ENCODE measurements around the gene WDR74.
"Not testable (repeated sequence)": the region's sequence is repeated elsewhere in the genome, so short reads cannot be mapped to it uniquely, and the experiment has no call there.

The WDR74 gene

GRCh38 chr11:62839050-62839945 lies at the start of gene WDR74:
TSS of gene WDR74 (minus strand) at chr11:62839590. CDS start at chr11:62839570, 20 bp downstream.
- DNase-seq (ENCODE audit: low spot score): peak; percentile 95

GRCh38 chr11:62889126-62889483 lies 49.7 kb upstream of the WDR74 start:
- no peak for DNase-seq (ENCODE audit: low spot score)

DNA sequence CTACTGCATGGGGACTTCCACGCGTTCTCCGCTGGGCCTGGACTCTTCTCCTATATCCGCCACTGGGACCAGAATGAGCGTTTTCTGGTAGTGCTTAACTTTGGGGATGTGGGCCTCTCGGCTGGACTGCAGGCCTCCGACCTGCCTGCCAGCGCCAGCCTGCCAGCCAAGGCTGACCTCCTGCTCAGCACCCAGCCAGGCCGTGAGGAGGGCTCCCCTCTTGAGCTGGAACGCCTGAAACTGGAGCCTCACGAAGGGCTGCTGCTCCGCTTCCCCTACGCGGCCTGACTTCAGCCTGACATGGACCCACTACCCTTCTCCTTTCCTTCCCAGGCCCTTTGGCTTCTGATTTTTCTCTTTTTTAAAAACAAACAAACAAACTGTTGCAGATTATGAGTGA lies 49.0 kb upstream of the WDR74 start:
- no peak for DNase-seq (ENCODE audit: low spot score)

DNA sequence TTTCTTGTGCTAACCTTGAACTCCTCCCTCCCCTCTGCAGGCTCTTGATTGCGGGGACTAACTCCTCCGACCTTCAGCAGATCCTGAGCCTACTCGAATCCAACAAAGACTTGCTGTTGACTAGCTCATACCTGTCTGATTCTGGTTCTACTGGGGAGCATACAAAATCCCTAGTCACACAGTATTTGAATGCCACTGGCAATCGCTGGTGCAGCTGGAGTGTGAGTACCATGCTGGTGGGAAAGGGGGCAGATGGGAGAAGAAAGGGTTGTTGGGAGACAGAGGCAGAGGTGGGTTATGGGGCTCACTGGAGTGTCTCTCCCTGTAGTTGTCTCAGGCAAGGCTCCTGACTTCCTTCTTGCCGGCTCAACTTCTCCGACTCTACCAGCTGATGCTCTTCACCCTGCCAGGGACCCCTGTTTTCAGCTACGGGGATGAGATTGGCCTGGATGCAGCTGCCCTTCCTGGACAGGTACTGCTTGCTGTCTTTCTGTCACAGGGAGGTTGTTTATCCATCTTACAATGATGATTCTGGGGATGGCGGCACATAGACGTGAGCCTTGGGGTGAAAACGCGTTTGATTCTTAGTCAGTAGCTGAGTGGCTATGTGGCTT lies 45.9 kb upstream of the WDR74 start:
- DNase-seq (ENCODE audit: low spot score): no peak

DNA sequence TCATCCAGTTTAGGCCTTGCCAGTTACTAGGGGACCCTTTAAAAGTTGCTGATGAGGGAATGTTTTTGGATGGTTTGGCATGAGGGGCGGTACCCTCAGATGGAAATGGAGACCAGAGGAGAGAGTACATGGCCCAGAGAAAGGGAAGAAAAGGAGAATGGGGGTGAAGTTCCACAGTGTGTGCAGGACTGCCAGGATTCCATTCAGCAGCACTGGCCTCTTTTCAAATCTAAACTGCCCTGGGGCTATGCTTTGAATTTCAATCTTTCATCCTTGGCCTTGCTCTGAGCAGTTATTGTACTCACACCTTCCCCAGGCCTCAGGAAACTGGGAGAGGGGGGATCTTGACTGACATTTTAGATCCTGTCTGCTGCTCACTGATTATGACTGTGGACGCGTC lies 44.3 kb upstream of the WDR74 start:
- no peak for DNase-seq (ENCODE audit: low spot score)

- DNase-seq (ENCODE audit: low spot score): no peak
Measured at GRCh38 chr11:62882788-62883501, 43.6 kb upstream of the WDR74 start.

DNA sequence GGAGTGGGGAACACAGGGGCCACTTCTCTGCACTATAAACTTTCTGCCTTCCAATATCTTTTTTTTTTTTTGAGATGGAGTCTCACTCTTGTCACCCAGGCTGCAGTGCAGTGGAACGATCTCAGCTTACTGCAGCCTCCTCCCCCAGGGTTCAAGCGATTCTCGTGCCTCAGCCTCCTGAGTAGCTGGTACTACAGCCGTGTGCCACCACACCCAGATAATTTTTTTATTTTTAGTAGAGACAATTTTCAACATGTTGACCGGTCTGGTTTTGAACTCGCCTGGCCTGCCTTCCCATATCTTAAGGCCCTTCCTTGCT lies 43.0 kb upstream of the WDR74 start:
- DNase-seq (ENCODE audit: low spot score): no peak

GRCh38 chr11:62881579-62882430 lies 42.4 kb upstream of the WDR74 start:
- DNase-seq (ENCODE audit: low spot score): peak; percentile 98

- peak; percentile 91 for DNase-seq (ENCODE audit: low spot score)
Measured at GRCh38 chr11:62880803-62881578, 41.6 kb upstream of the WDR74 start, which contains the start of gene SLC3A2. TSS of gene SLC3A2 (plus strand) at chr11:62880896. CDS start at chr11:62881024, 128 bp downstream.

GRCh38 chr11:62880231-62880802 lies 40.9 kb upstream of the WDR74 start:
- peak; percentile 96 for DNase-seq (ENCODE audit: low spot score)

GRCh38 chr11:62879235-62879978 lies 40.0 kb upstream of the WDR74 start:
- DNase-seq (ENCODE audit: low spot score): no peak

GRCh38 chr11:62876712-62877111 lies 37.3 kb upstream of the WDR74 start:
- no peak for DNase-seq (ENCODE audit: low spot score)

- DNase-seq (ENCODE audit: low spot score): no peak
Measured at GRCh38 chr11:62875698-62876478, 36.5 kb upstream of the WDR74 start.

DNA sequence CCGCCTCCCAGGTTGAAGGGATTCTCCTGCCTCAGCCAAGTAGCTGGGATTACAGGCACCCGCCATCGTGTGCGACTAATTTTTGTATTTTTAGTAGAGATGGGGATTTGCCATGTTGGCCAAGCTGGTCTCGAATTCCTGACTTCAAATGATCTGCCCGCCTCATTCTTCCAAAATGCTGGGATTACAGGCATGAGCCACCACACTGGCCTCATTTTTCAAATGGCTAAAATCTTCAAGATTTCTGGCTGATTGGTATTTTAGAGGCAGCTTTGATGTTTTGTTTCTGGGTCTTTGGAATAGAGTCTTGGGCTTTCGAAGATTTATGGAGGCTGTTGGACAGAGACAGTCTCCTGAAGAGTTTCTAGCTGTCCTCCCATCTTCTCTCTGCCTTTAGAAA lies 35.5 kb upstream of the WDR74 start:
- DNase-seq (ENCODE audit: low spot score): no peak

GRCh38 chr11:62865635-62866034 lies 26.2 kb upstream of the WDR74 start:
- no peak for DNase-seq (ENCODE audit: low spot score)

GRCh38 chr11:62863687-62864335 lies 24.4 kb upstream of the WDR74 start:
- DNase-seq (ENCODE audit: low spot score): no peak

DNA sequence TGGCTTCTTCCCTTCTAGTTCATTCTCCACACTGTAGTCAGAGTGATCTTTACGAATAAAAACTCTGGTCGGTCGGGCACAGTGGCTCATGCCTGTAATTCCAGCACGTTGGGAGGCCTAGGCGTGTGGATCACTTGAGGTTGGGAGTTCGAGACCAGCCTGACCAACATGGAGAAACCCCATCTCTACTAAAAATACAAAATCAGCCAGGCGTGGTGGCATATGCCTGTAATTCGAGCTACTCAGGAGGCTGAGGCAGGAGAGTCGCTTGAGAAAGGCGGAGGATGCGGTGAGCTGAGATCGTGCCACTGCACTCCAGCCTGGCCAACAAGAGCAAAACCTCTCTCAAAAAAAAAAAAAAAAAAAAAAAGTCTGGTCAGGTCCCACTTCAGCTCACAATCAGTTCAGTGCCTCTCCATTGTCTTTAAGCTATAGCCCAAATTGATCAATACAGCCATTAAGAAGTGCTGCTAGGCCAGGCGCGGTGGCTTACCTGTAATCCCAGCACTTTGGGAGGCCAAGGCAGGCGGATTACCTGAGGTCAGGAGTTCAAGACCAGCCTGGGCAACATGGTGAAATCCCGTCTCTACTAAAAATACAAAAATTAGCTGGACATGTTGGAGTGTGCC lies 22.3 kb upstream of the WDR74 start:
- DNase-seq (ENCODE audit: low spot score): not testable (repeated sequence)

DNA sequence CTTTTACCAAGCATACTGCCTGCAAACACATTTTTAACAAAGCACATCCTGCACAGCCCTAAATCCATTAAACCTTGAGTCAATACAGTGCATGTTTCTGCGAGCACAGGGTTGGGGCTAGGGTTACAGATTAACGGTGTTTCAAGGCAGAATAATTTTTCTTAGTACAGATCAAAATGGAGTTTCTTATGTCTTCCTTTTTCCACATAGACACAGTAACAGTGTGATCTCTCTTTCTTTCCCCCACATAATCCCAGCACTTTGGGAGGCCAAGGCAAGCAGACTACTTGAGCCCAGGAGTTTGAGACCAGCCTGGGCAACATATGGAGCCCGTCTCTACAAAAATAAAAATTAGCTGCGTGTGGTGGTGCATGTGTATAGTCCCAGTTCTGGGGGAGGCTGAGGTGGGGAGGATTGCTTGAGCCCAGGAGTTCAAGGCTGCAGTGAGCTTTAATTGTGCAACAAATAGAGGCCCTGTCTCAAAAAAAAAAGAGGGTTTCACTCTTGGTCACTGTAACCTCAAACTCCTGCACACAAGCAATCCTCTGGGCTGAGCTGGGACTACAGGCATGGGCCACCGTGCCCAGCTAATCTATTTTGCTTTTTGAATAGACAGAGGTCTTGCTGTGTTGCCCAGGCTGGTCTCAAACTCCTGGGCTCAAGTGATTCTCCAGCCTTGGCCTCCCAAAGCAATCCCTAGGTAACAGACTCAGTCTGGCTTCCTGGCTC lies 21.6 kb upstream of the WDR74 start:
- no peak for DNase-seq (ENCODE audit: low spot score)

All from RKO (cell line).